K562 (cell line): ENCODE data around the gene CLEC4C.

ENCODE experiments used
- BRD4 ChIP-seq: fragments of 200-600 bp; sonication (generic); IDR thresholded peaks from 2 replicates; pipeline ENCODE4 v1.6.1; 2017; ENCODE audit warnings: inconsistent platforms
- ZNF143 ChIP-seq: sonication (generic); formaldehyde crosslinking; IDR thresholded peaks from 2 replicates; pipeline ENCODE4 v1.9.0; 2022; ENCODE audit warnings: mild to moderate bottlenecking, missing genetic modification reagents

DNA sequence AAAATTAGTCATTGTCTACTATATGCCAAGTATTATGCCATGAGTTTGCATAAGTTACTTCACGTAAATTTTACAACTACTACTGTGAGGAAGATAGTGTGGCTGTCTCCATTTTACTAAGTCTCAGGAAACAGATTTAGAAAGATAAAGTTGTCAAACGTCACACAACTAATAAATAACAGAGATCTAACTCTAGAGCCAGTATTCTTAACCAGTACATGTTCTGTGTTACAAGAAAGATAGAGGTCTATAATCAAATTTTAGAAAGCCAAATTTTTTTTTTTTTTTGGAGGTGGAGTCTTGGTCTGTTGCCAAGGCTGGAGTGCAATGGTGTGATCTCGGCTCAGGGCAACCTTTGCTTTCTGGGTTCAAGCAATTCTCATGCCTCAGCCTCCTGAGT, 14.2 kb downstream of the CLEC4C start:
- TF ChIP-seq BRD4 (no peak), ZNF143 (CRISPR knock-in tag) (no peak)
